ENCODE measurements around the gene SANBR. TPM values are rescaled to one million over a fixed set of nuclear protein-coding genes. Genes with fewer than 3 reads are reported as not detected.
A peak's percentile ranks its signal among the peaks of the same experiment; 100 is the strongest.

Gene SANBR
- total and polyA plus RNA-seq, 2 of the 13 experiments (the other 11 are each of a cell fraction or from before 2014, with no cell fraction given), result 9.8 to 20.9 TPM

- TF ChIP-seq PBX2 (CRISPR knock-in tag; IDR thresholded peaks at IDR 0.05) (no peak), THAP9 (CRISPR knock-in tag; IDR thresholded peaks at IDR 0.05; ENCODE audit: borderline replicate concordance) (peak; percentile 85; the same call in 1 of the 2 replicates), ZFY (CRISPR knock-in tag; IDR thresholded peaks at IDR 0.05) (no peak; the same call in 1 of the 2 replicates), TAF15 (IDR thresholded peaks at IDR 0.05; ENCODE audit: low read depth, low read length, poor library complexity, severe bottlenecking) (no peak), AFF4 (CRISPR knock-in tag; IDR thresholded peaks at IDR 0.05) (peak; percentile 66; the same call in 1 of the 2 replicates), SALL1 (CRISPR knock-in tag; IDR thresholded peaks at IDR 0.05) (no peak; the same call in 1 of the 2 replicates), NFKBIZ (CRISPR knock-in tag; IDR thresholded peaks at IDR 0.05) (no peak), TRIM22 (IDR thresholded peaks at IDR 0.05) (no peak), ATF4 (CRISPR knock-in tag; IDR thresholded peaks at IDR 0.05) (0 out of 4 replicates have a peak, but pooled peaks of 1 of the 2 experiments have one; percentile 49), DZIP1 (CRISPR knock-in tag; IDR thresholded peaks at IDR 0.05) (no peak), ELK4 (CRISPR knock-in tag; IDR thresholded peaks at IDR 0.05; ENCODE audit: borderline replicate concordance) (no peak), ZNF383 (CRISPR knock-in tag; IDR thresholded peaks at IDR 0.05; ENCODE audit: borderline replicate concordance) (no peak), ZNF510 (CRISPR knock-in tag; IDR thresholded peaks at IDR 0.05; ENCODE audit: low read depth) (peak; percentile 86)
These were observed 48.6 kb upstream of the SANBR start (continued) for GRCh38 chr2:61017003-61017555.
